ENCODE measurements around the gene DNPEP. TPM values are rescaled to one million over a fixed set of nuclear protein-coding genes. Genes with fewer than 3 reads are reported as not detected.

Gene DNPEP
- total RNA-seq, 6 experiments from 2014 or later: 37.1 to 60.2 (median 47.0) TPM

GRCh38 chr2:219425238-219426067, 37.7 kb upstream of the DNPEP start:
- TF ChIP-seq, protein P1, sequence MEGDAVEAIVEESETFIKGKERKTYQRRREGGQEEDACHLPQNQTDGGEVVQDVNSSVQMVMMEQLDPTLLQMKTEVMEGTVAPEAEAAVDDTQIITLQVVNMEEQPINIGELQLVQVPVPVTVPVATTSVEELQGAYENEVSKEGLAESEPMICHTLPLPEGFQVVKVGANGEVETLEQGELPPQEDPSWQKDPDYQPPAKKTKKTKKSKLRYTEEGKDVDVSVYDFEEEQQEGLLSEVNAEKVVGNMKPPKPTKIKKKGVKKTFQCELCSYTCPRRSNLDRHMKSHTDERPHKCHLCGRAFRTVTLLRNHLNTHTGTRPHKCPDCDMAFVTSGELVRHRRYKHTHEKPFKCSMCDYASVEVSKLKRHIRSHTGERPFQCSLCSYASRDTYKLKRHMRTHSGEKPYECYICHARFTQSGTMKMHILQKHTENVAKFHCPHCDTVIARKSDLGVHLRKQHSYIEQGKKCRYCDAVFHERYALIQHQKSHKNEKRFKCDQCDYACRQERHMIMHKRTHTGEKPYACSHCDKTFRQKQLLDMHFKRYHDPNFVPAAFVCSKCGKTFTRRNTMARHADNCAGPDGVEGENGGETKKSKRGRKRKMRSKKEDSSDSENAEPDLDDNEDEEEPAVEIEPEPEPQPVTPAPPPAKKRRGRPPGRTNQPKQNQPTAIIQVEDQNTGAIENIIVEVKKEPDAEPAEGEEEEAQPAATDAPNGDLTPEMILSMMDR (IDR thresholded peaks at IDR 0.05): no peak
- no peak for TF ChIP-seq POLR2A (IDR thresholded peaks at IDR 0.05)
- DNase-seq (peak in 1 of 3 donors; percentile 37), ATAC-seq (peak in 2 of 4 donors; percentile 10 to 12)
- Histone ChIP-seq H3K4me1 (no peaks in the 10 kb centered on the region), H3K9me3 (no peaks in the 10 kb centered on the region), H3K4me3 (no peak overlapping the region), H3K27me3 (no peaks in the 10 kb centered on the region), H3K27ac (no peak overlapping the region), H3K36me3 (no peaks in the 10 kb centered on the region)
- WGBS (ENCODE audit: insufficient coverage, low coverage, low lambda C conversion rate, missing lambda C conversion rate): 67% methylated on average over 1 of the region's 8 CpGs
- intact Hi-C loops (cut with DNase I): no loop called here

- DNase-seq: no peak
- no peaks in the 10 kb centered on the region for H3K4me1 ChIP-seq
- WGBS (ENCODE audit: insufficient coverage, low coverage, low lambda C conversion rate, missing lambda C conversion rate): 82% methylated on average over 12 of the region's 14 CpGs
- H3K36me3 ChIP-seq: no peaks in the 10 kb centered on the region
- TF ChIP-seq POLR2A (IDR thresholded peaks at IDR 0.05): no peak
- TF ChIP-seq, protein P1 (IDR thresholded peaks at IDR 0.05): no peak
- intact Hi-C loops (cut with DNase I): no loop called here
- peaks cover 0 to 2% of the 10 kb centered on the region in 2 donors for H3K27me3 ChIP-seq
- H3K9me3 ChIP-seq: no peaks in the 10 kb centered on the region
- no peak for ATAC-seq
- no peak overlapping the region for H3K4me3 ChIP-seq
- H3K27ac ChIP-seq: no peak overlapping the region
These were observed 36.1 kb upstream of the DNPEP start for GRCh38 chr2:219423652-219424377.

DNA sequence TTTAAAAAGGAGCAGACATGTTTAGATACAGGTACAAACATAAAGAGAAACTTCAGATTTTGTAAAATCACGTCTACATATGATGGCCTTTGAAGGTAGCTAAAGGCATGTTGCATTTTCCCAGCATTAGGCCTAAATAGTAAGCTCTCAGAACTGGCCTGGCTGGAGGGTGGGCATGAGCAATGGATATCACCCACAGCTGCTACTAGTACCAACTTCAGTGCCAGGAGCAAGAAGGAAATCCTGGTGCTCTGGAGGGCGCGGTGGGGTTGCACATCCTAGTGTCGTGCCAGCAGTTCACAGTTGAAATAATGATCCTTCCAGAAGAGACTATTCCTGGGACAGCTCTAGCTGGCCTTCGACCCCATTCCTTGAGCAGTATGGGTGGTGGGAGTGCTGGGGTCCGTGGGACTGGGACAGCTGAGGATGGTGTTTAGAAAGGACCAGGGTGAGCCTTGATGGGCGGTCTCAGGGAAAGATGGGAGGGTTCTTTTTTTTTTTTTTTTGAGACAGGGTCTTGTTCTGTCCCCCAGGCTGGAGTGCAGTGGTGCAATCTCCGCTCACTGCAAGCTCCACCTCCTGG, 35.3 kb upstream of the DNPEP start:
- DNase-seq (no peak), ATAC-seq (no peak)
- no peaks in the 10 kb centered on the region for H3K4me1 ChIP-seq
- H3K27me3 ChIP-seq: peaks cover 0 to 10% of the 10 kb centered on the region in 2 donors
- H3K9me3 ChIP-seq: no peaks in the 10 kb centered on the region
- no peaks in the 10 kb centered on the region for H3K36me3 ChIP-seq
- TF ChIP-seq, protein P1 (IDR thresholded peaks at IDR 0.05): no peak
- TF ChIP-seq POLR2A (IDR thresholded peaks at IDR 0.05): no peak
- intact Hi-C loops (cut with DNase I): no loop called here
- no peak overlapping the region for H3K4me3 ChIP-seq
- 75% methylated on average over 7 of the region's 8 CpGs for WGBS (ENCODE audit: insufficient coverage, low coverage, low lambda C conversion rate, missing lambda C conversion rate)
- H3K27ac ChIP-seq: no peak overlapping the region

GRCh38 chr2:219421323-219421722, 33.6 kb upstream of the DNPEP start:
- intact Hi-C loops (cut with DNase I): no loop called here
- DNase-seq: no peak
- WGBS (ENCODE audit: insufficient coverage, low coverage, low lambda C conversion rate, missing lambda C conversion rate): no CpG with 5 or more reads among the region's 17 CpGs
- H3K36me3 ChIP-seq: no peaks in the 10 kb centered on the region
- TF ChIP-seq, protein P1 (IDR thresholded peaks at IDR 0.05): no peak
- TF ChIP-seq POLR2A (IDR thresholded peaks at IDR 0.05): no peak
- no peak overlapping the region for H3K27ac ChIP-seq
- H3K4me3 ChIP-seq: no peak overlapping the region
- H3K4me1 ChIP-seq: no peaks in the 10 kb centered on the region
- H3K27me3 ChIP-seq: peaks cover 0 to 12% of the 10 kb centered on the region in 2 donors
- ATAC-seq: no peak
- H3K9me3 ChIP-seq: no peaks in the 10 kb centered on the region

Data from right lobe of liver (tissue), 6 donors.